Measurements from ENCODE around the gene EOLA2.
"Not testable (repeated sequence)": the region's sequence is repeated elsewhere in the genome, so short reads cannot be mapped to it uniquely, and the experiment has no call there.

Gene EOLA2

GRCh38 chrX:149938427-149938880, at the start of gene EOLA2:
Gene EOLA2 (minus strand): TSS chrX:149938491. CDS start chrX:149933874, 4,617 bp downstream.
- DNase-seq (ENCODE audit: low read depth in 2 of 2): peak; percentile 83 to 87

- DNase-seq (ENCODE audit: low read depth in 2 of 2): no peak
These were observed 49.3 kb upstream of the EOLA2 start for GRCh38 chrX:149987613-149988012.

- no peak for DNase-seq (ENCODE audit: low read depth in 2 of 2)
These were observed 46.1 kb upstream of the EOLA2 start for GRCh38 chrX:149984411-149984810.

- DNase-seq (ENCODE audit: low read depth in 2 of 2): no peak
These were observed 44.0 kb upstream of the EOLA2 start for GRCh38 chrX:149982310-149982709.

- no peak for DNase-seq (ENCODE audit: low read depth in 2 of 2)
These were observed 40.9 kb upstream of the EOLA2 start for GRCh38 chrX:149979126-149979644.

GRCh38 chrX:149962859-149963757, 24.8 kb upstream of the EOLA2 start:
- no peak for DNase-seq (ENCODE audit: low read depth in 2 of 2)

- DNase-seq (ENCODE audit: low read depth in 2 of 2): no peak
These were observed 23.7 kb upstream of the EOLA2 start for GRCh38 chrX:149962010-149962409.

- no peak for DNase-seq (ENCODE audit: low read depth in 2 of 2)
These were observed 23.3 kb upstream of the EOLA2 start for GRCh38 chrX:149961572-149961971.

- no peak for DNase-seq (ENCODE audit: low read depth in 2 of 2)
These were observed 12.4 kb upstream of the EOLA2 start for GRCh38 chrX:149950681-149951080.

- DNase-seq (ENCODE audit: low read depth in 2 of 2): no peak
These were observed 11.6 kb upstream of the EOLA2 start for GRCh38 chrX:149949743-149950436.

DNA sequence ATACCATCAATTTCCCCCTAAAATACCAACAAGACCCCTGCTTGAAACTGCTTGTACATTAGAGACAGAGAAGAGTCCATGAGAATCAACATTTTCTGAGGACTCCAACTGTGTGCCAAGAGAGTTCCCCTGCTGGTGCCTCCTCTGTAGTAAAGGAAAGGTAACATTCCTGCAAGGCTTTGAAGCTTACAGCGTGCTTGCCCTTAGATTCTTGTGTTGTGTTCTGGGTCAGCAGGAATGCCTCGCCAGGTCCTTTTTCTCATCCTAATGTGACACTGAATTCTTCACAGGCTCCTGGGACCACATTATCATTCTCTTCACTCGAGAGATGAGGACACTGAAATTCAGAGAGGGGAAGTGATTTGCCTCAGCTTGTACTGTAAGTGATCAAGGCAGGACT, 9.7 kb upstream of the EOLA2 start:
- DNase-seq (ENCODE audit: low read depth in 2 of 2): no peak

DNA sequence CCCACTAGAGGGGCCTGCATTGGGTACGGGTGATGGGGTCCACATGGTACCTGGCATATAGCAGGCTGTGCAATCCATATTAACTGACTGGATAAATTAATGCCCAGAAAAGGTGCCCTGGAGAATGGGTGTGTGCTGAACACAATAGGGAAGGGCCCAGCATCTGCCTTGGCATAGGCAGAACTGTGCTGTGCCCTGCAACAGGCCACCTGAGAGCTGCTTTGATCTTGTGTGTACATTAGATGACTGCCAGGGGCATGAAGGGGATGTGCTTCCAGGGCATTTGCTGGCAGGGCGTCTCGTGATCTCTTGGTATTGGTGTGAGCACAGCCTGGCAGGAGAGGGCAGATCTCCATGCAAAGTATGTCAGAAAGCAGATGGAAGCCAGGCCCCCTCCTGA, 8.6 kb upstream of the EOLA2 start:
- not testable (repeated sequence) for DNase-seq (ENCODE audit: low read depth in 2 of 2)

DNA sequence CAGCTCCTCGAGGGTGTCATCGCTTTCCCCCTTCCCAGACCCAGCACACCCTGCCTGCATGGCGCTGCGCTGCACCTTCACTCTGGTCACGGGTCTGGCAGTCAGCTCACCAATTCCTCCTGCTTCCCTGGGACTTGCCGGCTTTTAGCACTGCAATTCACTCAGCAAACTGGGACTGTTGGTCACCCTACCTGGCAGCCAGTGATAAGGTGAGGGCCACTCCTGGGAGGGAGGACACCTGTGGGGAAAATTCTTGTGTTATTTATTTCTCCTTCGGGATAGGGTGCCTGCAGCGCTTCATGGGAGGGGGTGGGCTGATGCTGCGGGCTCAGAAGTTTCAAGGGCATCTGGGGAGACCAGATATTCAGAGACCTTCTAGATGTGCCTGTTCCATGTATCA, 7.5 kb upstream of the EOLA2 start:
- DNase-seq (ENCODE audit: low read depth in 2 of 2): not testable (repeated sequence)

DNA sequence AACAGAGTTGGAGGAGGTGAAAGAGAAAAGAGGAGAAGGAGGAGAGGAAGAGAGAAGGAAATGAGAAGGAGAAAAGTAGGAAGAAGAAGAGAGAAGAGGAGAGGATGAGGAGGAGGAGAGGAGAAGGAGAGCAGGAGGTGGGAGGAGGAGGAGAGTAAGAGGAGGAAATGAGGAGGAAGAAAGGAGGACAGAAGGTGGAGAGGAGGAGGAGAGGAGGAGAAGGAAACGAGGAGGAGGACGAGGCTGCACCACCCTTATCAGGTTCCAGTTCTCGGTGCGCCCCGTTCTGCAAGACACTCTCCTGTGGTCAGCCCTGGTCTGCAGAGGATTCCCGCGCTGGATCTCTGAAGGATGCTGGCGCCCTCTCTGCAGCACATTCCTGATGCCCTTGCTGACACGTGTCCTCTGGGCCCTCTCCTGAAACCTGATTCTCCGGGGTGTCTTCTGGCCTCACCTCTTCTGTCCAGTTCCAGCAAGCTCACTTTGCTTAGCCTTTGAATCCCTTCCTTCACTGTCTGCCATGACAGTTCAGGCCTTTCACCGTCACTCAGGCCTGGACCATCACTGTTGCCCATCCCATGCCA, 6.9 kb upstream of the EOLA2 start:
- not testable (repeated sequence) for DNase-seq (ENCODE audit: low read depth in 2 of 2)

DNA sequence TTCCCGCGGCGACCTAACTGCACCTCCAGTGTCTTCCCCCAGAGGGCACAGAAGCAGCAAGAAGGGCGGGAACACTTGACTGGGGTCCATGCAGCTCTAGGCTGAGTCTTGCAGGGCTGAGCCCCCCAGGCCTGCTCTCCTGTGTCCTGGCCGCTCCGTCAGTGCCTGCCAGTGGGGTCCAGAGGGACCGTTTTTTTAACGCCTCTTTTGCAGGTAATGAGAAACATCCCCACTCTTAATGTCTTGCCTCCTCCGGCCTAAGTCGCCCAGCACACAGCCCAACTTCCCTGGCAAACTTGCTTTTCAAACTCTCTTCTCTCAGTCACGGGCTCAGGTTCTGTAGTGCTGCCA, 2.4 kb upstream of the EOLA2 start:
- DNase-seq (ENCODE audit: low read depth in 2 of 2): not testable (repeated sequence)

GRCh38 chrX:149939905-149940673, 1.8 kb upstream of the EOLA2 start:
- peak; percentile 75 to 88 for DNase-seq (ENCODE audit: low read depth in 2 of 2)

DNA sequence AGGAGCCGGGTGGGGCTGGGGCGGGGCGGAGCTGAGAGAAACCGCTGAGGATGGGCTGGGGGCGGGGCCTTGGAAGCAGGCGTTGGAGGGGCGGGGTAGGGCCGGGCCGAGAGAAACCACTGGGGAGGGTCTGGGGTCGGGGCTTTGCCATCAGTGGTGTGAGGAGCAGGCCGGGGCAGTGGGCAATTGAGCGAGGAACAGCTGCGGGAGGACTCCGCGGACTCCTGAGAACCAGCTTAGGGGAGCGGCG, 1.3 kb upstream of the EOLA2 start:
- DNase-seq (ENCODE audit: low read depth in 2 of 2): no peak

DNA sequence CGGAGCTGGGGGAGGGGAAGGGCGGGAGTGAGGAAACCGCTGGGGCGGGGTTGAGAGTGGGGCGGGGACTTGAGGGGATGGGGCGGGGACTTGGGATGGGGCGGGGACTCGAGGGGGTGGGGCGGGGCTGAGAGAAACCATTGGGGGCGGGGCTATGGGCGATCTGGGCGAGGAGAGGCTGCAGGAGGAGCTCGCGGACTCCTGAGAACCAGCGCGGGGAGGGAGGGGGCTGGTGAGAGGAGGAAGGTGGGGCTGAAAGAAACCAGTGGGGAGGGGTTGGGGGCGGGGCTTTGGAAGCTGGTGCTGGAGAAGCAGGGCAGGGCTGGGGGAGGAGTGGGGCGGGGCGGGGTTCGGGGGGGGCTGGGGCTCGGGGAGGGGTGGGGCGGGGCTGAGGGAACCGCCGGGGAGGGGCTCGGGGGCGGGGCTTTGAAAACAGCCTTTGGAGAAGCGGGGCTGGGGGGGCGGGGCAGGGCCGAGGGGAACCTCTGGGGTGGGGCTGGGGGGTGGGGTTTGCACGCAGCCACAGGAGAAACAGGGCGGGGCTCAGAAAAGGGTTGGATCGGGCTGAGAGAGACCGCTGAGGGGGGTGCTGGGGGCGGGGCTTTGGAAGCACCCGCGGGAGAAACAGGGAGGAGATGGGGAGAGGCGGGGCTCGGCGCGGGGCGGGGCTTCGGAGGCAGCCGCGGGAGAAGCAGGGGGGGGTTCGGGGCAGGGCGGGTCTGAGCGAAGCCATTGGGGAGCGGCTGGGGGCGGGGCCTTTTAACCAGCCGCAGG, 777 bp upstream of the EOLA2 start:
- DNase-seq (ENCODE audit: low read depth in 2 of 2): peak; percentile 74 to 82

DNA sequence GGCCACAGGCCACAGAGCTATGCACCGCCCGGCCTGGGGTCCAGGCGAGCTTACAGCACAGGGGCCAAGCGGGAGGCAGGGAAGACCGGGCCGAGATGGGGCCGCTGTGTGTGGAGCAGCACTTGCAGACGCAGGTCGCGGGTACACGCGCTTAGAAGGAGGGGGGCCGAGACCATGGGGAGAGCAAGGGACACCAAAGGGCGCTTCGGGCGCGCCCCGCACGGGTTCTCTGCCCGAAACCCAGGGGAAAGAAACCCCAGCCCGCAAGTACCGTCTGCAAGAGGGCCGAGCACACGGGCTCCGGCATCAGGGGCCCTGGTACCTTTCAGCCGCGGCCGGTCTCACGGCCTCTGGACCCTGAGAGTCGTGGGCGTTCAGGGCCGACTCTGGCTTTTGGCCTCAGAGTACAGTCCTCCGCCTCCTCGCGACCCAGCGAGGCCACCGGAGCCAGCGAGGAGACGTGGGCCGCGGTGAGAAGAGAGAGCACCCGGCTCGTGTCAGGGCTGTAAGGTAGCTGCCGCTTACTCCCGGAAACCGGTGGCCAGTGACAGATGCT, 342 bp downstream of the EOLA2 start:
- DNase-seq (ENCODE audit: low read depth in 2 of 2): no peak

DNA sequence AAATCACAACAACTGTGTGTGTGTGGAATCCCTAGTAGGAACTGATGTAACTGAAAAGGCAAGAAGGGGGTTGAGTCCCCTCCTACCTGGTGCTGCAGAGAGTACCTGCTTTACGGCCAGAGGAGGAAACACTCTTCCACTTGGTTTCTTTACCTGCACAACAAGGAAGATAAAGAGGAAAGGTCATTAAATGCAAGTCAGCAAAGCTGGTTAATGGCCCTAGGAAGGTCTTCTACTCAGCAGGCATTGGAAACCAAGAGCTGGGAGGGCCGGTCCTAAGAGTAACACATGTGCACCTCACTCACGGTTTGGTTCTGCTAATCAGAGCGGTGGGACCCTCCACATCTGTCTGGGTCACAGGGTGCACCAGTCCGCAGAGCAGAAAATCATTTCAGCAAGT, 963 bp downstream of the EOLA2 start:
- DNase-seq (ENCODE audit: low read depth in 2 of 2): not testable (repeated sequence)

DNA sequence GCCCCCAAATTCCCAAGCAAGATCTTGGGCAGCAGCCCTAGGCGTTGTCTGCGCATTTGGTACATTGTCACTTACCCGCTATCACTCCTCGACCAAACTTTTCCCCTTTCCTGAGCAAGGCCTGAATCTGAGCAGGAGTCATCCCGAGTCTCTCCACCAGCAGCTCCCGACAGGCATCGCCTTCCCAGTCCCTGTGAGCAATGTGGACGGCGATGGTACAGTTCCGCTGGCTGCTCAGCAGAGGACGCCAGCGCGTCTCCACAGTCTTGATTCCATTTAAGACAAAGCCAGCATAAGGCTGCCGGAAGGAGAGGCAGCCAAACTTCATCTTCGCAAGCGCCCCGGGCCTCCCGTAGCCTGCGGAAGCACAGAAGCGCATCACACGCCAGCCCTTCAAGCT, 4.7 kb downstream of the EOLA2 start:
- not testable (repeated sequence) for DNase-seq (ENCODE audit: low read depth in 2 of 2)

Measured in stimulated activated CD4-positive, alpha-beta T cell treated with anti-CD3 and anti-CD28 coated beads, Interleukin-12 subunit alpha, Interleukin-12 subunit beta, amount 100 ng/mL, for 24 hours (primary cell).